GM19455 (cell line): ENCODE measurements around the gene SSX2B.
"Not testable (repeated sequence)": the region's sequence is repeated elsewhere in the genome, so short reads cannot be mapped to it uniquely, and the experiment has no call there.

ENCODE experiments used
- ATAC-seq: cut with Tn5 transposase; IDR thresholded peaks from one replicate; pipeline ENCODE4 v1.9.1; 2021; ENCODE audit not compliant: unreplicated experiment

Gene SSX2B

GRCh38 chrX:52750952-52751351 lies at the start of gene SSX2B:
SSX2B (plus strand) TSS chrX:52751252; CDS start chrX:52752681, 1,429 bp downstream.
- not testable (repeated sequence) for ATAC-seq

DNA sequence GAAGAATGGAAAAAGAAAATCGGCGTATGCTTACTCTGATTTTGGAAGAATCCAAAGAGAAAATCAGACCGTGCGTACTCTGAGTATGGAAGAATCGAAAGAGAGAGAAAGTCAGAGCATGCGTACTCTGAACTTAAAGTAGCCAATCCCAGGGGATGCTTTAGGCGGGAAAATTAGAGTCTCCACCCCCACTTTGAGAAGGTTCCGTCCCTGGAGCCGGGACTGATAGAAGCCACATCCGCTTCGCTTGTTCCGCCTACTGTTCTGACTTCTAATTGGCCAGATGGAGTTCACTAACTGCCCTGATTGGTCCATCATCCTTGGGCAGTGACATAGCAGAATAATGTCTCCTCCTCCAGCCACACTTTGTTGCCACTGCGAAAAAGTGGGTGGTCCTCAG lies 44.0 kb upstream of the SSX2B start, which contains the start of gene SSX2:
Gene SSX2, minus strand, starts transcription at position 101 of the 400 bp plus-strand sequence. CDS start 1,429 bp downstream, outside the sequence.
- not testable (repeated sequence) for ATAC-seq

GRCh38 chrX:52765983-52766382 lies 14.9 kb downstream of the SSX2B start:
- ATAC-seq, result not testable (repeated sequence)

DNA sequence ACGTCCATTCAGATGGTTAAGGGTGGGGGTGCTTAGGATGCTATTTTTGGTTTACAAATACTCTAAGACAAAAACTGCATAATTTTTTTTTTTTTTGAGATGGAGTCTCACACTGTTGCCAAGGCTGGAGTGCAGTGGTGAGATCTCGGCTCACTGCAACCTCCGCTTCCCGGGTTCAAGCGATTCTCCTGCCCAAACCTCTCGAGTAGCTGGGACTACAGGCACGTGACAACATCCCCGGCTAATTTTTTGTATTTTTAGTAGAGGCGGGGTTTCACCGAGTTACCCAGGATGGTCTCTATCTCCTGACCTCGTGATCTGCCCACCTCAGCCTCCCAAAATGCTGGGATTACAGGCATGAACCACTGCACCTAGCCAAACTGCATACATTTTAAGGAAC lies 22.5 kb downstream of the SSX2B start:
- not testable (repeated sequence) for ATAC-seq

DNA sequence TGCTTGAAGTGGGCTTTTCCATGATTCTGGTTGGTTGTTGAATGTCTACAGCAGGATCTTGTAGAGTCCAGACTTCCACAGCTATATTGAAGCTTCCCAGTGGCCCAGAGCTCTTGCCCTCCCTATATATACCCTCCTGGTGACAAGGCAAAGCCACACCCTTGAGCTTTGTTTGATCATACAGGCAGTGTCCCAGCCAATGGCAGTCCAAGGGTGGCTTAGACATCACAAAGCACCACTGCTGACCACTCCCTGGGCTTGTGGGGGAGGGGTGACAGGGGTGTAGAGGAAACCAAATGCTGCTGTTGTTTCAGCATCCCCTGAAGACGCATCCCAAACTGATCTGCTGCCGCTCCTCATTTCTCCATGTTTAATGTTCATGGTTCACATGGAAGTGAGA lies 46.3 kb downstream of the SSX2B start, which contains the start of gene SPANXN5:
Gene SPANXN5, minus strand, starts transcription at position 101 of the 400 bp plus-strand sequence. Its CDS starts 79 bp downstream, at position 22.
- not testable (repeated sequence) for ATAC-seq

DNA sequence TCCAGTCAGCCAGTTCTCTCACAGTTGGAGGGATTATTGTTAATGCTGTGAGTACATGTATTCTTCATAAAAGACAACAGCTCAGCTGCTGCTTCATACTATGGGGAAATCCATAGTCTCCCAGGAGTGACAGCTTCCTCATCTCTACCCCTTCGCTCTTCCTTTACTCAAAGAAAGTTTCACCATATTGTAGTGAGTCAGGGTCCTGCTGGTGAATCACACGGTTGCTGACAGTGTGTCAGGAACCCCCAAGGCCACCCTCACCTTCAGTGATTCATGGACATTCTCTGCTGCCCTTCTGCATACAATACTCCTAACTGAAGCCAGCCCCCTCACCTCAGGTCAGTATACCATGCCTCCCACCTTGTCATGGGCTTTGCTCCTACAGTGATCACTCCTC lies 53.8 kb downstream of the SSX2B start:
- not testable (repeated sequence) for ATAC-seq
